ENCODE data around the gene CTIF.

Gene CTIF

DNA sequence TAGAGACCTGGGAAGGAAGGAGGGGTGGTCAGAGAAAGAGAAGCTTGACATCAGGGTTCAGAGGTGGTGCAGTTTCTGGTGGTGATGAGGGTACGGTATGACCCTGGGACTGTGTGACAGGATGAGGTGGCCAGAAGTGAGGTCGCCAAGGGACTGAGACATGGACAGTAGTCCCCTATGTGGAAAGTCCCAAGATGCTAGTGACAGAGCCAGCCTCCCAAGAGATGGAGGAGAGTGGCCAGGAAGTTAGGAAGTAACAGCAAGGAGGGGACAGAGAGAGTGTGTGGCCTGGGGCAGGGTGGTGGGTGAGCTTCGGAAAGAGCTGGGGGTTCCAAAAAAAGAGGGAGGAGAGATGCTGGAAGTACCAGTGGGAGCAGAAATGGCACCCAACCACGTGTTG, 345.9 kb downstream of the CTIF start:
- Histone ChIP-seq H3K23ac (ENCODE audit: low read length in 2 of 2) (no peak overlapping the region), H3K4me3 (ENCODE audit: insufficient read depth in 1 of 2, low read depth in 1 of 2, low read length in 2 of 2) (no peak overlapping the region), H3K27ac (ENCODE audit: low read length, poor library complexity, severe bottlenecking) (no peak overlapping the region), H4K91ac (ENCODE audit: low read length) (peak overlapping the region; percentile 22), H3K4me2 (ENCODE audit: low read length, poor library complexity, severe bottlenecking) (no peak overlapping the region), H3K9me3 (ENCODE audit: control insufficient read depth, low read length) (no peaks in the 10 kb centered on the region), H3K36me3 (ENCODE audit: control insufficient read depth in 1 of 2, insufficient read depth in 2 of 2, low read depth in 1 of 2, low read length in 2 of 2) (no peaks in the 10 kb centered on the region), H3K27me3 (ENCODE audit: control insufficient read depth in 1 of 2, insufficient read depth in 1 of 2, low read length in 2 of 2) (peaks cover 0 to 12% of the 10 kb centered on the region in 2 experiments), H2BK120ac (ENCODE audit: low read depth, low read length) (peak overlapping the region; percentile 15), H2BK5ac (ENCODE audit: low read depth, low read length, poor library complexity, severe bottlenecking) (no peak overlapping the region), H2BK15ac (ENCODE audit: low read depth, poor library complexity, severe bottlenecking) (no peak overlapping the region), H2AK5ac (ENCODE audit: low read length, severe bottlenecking) (peak overlapping the region; percentile 40), H3K14ac (ENCODE audit: low read length in 2 of 2) (no peak overlapping the region), H3K9ac (ENCODE audit: low read length) (no peak overlapping the region), H3K4ac (ENCODE audit: low read depth in 1 of 2, low read length in 2 of 2) (no peak overlapping the region), H4K8ac (ENCODE audit: low read length) (no peak overlapping the region), H3K79me1 (replicated peaks; ENCODE audit: low read length, poor library complexity, severe bottlenecking) (no peaks in the 10 kb centered on the region), H3K18ac (ENCODE audit: low read depth in 1 of 2, low read length in 2 of 2) (peak overlapping the region in 1 of 2 experiments; percentile 17), H2BK12ac (ENCODE audit: low read length in 2 of 2) (no peak overlapping the region), H3K4me1 (ENCODE audit: control insufficient read depth, insufficient read depth, low read depth, low read length) (peaks cover 11% of the 10 kb centered on the region), H2AFZ (ENCODE audit: low read depth, low read length) (no peak overlapping the region)
- whole genome bisulfite sequencing, result 94% methylated on average over 4 of the region's 4 CpGs
- DNase-seq, result no peak

DNA sequence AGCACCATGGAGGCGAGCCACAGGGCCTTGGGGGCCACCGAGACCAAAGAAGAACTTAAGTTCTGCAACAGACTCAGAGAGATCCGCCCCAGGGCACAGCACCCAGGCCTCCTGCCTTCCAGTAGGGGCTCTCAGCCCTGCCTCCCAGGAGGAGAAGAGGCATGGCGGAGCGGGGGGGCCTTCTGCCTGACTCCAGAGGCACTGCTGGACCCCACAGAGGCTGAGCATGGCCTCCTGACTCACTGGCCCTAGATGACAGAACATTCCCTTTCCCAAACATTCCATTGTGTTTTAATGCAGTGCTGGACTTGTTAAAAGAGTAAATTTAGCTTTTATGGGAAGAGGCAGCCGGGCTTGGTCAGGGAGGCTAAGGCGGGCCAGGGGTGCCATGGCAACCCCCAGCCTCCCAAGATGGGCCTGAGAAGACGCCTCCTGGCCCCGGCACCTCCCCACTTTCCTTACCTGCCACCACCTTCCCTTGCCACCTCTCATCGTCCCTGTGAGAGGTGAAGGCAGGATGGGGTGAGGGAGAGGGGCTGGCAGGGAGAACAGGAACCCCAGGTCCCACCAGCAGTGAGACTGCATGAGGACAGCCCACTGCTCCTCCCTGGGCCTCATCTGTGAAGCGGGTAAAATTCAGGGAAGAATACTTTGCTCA, 346.6 kb downstream of the CTIF start:
- no peak overlapping the region for H3K14ac ChIP-seq (ENCODE audit: low read length in 2 of 2)
- H3K4me2 ChIP-seq (ENCODE audit: low read length, poor library complexity, severe bottlenecking), result no peak overlapping the region
- no peak overlapping the region for H3K18ac ChIP-seq (ENCODE audit: low read depth in 1 of 2, low read length in 2 of 2)
- no peaks in the 10 kb centered on the region for H3K36me3 ChIP-seq (ENCODE audit: control insufficient read depth in 1 of 2, insufficient read depth in 2 of 2, low read depth in 1 of 2, low read length in 2 of 2)
- no peaks in the 10 kb centered on the region for H3K9me3 ChIP-seq (ENCODE audit: control insufficient read depth, low read length)
- no peak overlapping the region for H3K27ac ChIP-seq (ENCODE audit: low read length, poor library complexity, severe bottlenecking)
- no peak overlapping the region for H4K91ac ChIP-seq (ENCODE audit: low read length)
- peak overlapping the region; percentile 28 to 42 for H2BK12ac ChIP-seq (ENCODE audit: low read length in 2 of 2)
- no peak overlapping the region for H2AFZ ChIP-seq (ENCODE audit: low read depth, low read length)
- no peak overlapping the region for H3K4ac ChIP-seq (ENCODE audit: low read depth in 1 of 2, low read length in 2 of 2)
- peaks cover 0 to 12% of the 10 kb centered on the region in 2 experiments for H3K27me3 ChIP-seq (ENCODE audit: control insufficient read depth in 1 of 2, insufficient read depth in 1 of 2, low read length in 2 of 2)
- H2AK5ac ChIP-seq (ENCODE audit: low read length, severe bottlenecking), result peak overlapping the region; percentile 75
- no peak overlapping the region for H2BK120ac ChIP-seq (ENCODE audit: low read depth, low read length)
- no peak overlapping the region for H2BK5ac ChIP-seq (ENCODE audit: low read depth, low read length, poor library complexity, severe bottlenecking)
- no peak overlapping the region for H4K8ac ChIP-seq (ENCODE audit: low read length)
- H3K4me1 ChIP-seq (ENCODE audit: control insufficient read depth, insufficient read depth, low read depth, low read length), result peaks cover 14% of the 10 kb centered on the region
- H3K79me1 ChIP-seq (replicated peaks; ENCODE audit: low read length, poor library complexity, severe bottlenecking), result no peaks in the 10 kb centered on the region
- no peak overlapping the region for H3K23ac ChIP-seq (ENCODE audit: low read length in 2 of 2)
- H3K4me3 ChIP-seq (ENCODE audit: insufficient read depth in 1 of 2, low read depth in 1 of 2, low read length in 2 of 2), result no peak overlapping the region
- no peak for DNase-seq
- H2BK15ac ChIP-seq (ENCODE audit: low read depth, poor library complexity, severe bottlenecking), result no peak overlapping the region
- H3K9ac ChIP-seq (ENCODE audit: low read length), result no peak overlapping the region
- 90% methylated on average over 3 of the region's 11 CpGs for WGBS

GRCh38 chr18:48885924-48886400, 347.1 kb downstream of the CTIF start:
- no peak overlapping the region for H2BK5ac ChIP-seq (ENCODE audit: low read depth, low read length, poor library complexity, severe bottlenecking)
- peak overlapping the region in 1 of 2 experiments; percentile 28 for H3K18ac ChIP-seq (ENCODE audit: low read depth in 1 of 2, low read length in 2 of 2)
- H3K27ac ChIP-seq (ENCODE audit: low read length, poor library complexity, severe bottlenecking), result no peak overlapping the region
- H4K8ac ChIP-seq (ENCODE audit: low read length), result no peak overlapping the region
- no peak overlapping the region for H2BK120ac ChIP-seq (ENCODE audit: low read depth, low read length)
- peak overlapping the region; percentile 75 for H2AK5ac ChIP-seq (ENCODE audit: low read length, severe bottlenecking)
- no peak overlapping the region for H3K4me3 ChIP-seq (ENCODE audit: insufficient read depth in 1 of 2, low read depth in 1 of 2, low read length in 2 of 2)
- H4K91ac ChIP-seq (ENCODE audit: low read length), result no peak overlapping the region
- H3K4ac ChIP-seq (ENCODE audit: low read depth in 1 of 2, low read length in 2 of 2), result no peak overlapping the region
- H3K14ac ChIP-seq (ENCODE audit: low read length in 2 of 2), result no peak overlapping the region
- no peaks in the 10 kb centered on the region for H3K79me1 ChIP-seq (replicated peaks; ENCODE audit: low read length, poor library complexity, severe bottlenecking)
- peak overlapping the region; percentile 48 for H2BK15ac ChIP-seq (ENCODE audit: low read depth, poor library complexity, severe bottlenecking)
- H2AFZ ChIP-seq (ENCODE audit: low read depth, low read length), result no peak overlapping the region
- H3K9me3 ChIP-seq (ENCODE audit: control insufficient read depth, low read length), result no peaks in the 10 kb centered on the region
- no peak overlapping the region for H3K4me2 ChIP-seq (ENCODE audit: low read length, poor library complexity, severe bottlenecking)
- no peak overlapping the region for H3K23ac ChIP-seq (ENCODE audit: low read length in 2 of 2)
- peaks cover 0 to 12% of the 10 kb centered on the region in 2 experiments for H3K27me3 ChIP-seq (ENCODE audit: control insufficient read depth in 1 of 2, insufficient read depth in 1 of 2, low read length in 2 of 2)
- WGBS, result 97% methylated on average over 7 of the region's 7 CpGs
- no peaks in the 10 kb centered on the region for H3K36me3 ChIP-seq (ENCODE audit: control insufficient read depth in 1 of 2, insufficient read depth in 2 of 2, low read depth in 1 of 2, low read length in 2 of 2)
- H3K4me1 ChIP-seq (ENCODE audit: control insufficient read depth, insufficient read depth, low read depth, low read length), result peaks cover 14% of the 10 kb centered on the region
- no peak overlapping the region for H3K9ac ChIP-seq (ENCODE audit: low read length)
- DNase-seq, result no peak
- peak overlapping the region; percentile 28 to 29 for H2BK12ac ChIP-seq (ENCODE audit: low read length in 2 of 2)

GRCh38 chr18:48886520-48887293, 347.9 kb downstream of the CTIF start:
- no peaks in the 10 kb centered on the region for H3K36me3 ChIP-seq (ENCODE audit: control insufficient read depth in 1 of 2, insufficient read depth in 2 of 2, low read depth in 1 of 2, low read length in 2 of 2)
- H3K14ac ChIP-seq (ENCODE audit: low read length in 2 of 2), result no peak overlapping the region
- H4K91ac ChIP-seq (ENCODE audit: low read length), result no peak overlapping the region
- peak overlapping the region; percentile 12 for H2BK15ac ChIP-seq (ENCODE audit: low read depth, poor library complexity, severe bottlenecking)
- no peak overlapping the region for H4K8ac ChIP-seq (ENCODE audit: low read length)
- no peak overlapping the region for H3K4ac ChIP-seq (ENCODE audit: low read depth in 1 of 2, low read length in 2 of 2)
- H3K18ac ChIP-seq (ENCODE audit: low read depth in 1 of 2, low read length in 2 of 2), result no peak overlapping the region
- H3K27me3 ChIP-seq (ENCODE audit: control insufficient read depth in 1 of 2, insufficient read depth in 1 of 2, low read length in 2 of 2), result peaks cover 0 to 12% of the 10 kb centered on the region in 2 experiments
- H3K23ac ChIP-seq (ENCODE audit: low read length in 2 of 2), result no peak overlapping the region
- H3K27ac ChIP-seq (ENCODE audit: low read length, poor library complexity, severe bottlenecking), result no peak overlapping the region
- no peak overlapping the region for H3K9ac ChIP-seq (ENCODE audit: low read length)
- DNase-seq, result no peak
- H2BK12ac ChIP-seq (ENCODE audit: low read length in 2 of 2), result no peak overlapping the region
- H3K9me3 ChIP-seq (ENCODE audit: control insufficient read depth, low read length), result no peaks in the 10 kb centered on the region
- peaks cover 14% of the 10 kb centered on the region for H3K4me1 ChIP-seq (ENCODE audit: control insufficient read depth, insufficient read depth, low read depth, low read length)
- no peak overlapping the region for H2AK5ac ChIP-seq (ENCODE audit: low read length, severe bottlenecking)
- H2BK120ac ChIP-seq (ENCODE audit: low read depth, low read length), result no peak overlapping the region
- 87% methylated on average over 7 of the region's 8 CpGs for WGBS
- no peak overlapping the region for H2BK5ac ChIP-seq (ENCODE audit: low read depth, low read length, poor library complexity, severe bottlenecking)
- no peak overlapping the region for H3K4me3 ChIP-seq (ENCODE audit: insufficient read depth in 1 of 2, low read depth in 1 of 2, low read length in 2 of 2)
- no peak overlapping the region for H3K4me2 ChIP-seq (ENCODE audit: low read length, poor library complexity, severe bottlenecking)
- H3K79me1 ChIP-seq (replicated peaks; ENCODE audit: low read length, poor library complexity, severe bottlenecking), result no peaks in the 10 kb centered on the region
- no peak overlapping the region for H2AFZ ChIP-seq (ENCODE audit: low read depth, low read length)

All from mesenchymal stem cell (in vitro differentiated cells and primary cell).